Astrocyte (in vitro differentiated cells and primary cell): Measurements from ENCODE around the gene MYH7B. TPM values are rescaled to one million over a fixed set of nuclear protein-coding genes. Genes with fewer than 3 reads are reported as not detected.

Experiments
- DNase-seq: peaks from one replicate; pipeline ENCODE4 v3.0.0-alpha.2; 2010; ENCODE audit warnings: low read depth
- FAIRE-seq: peaks from 2 replicates; lab custom pipeline; 2011; peaks lifted over from hg19 to GRCh38; lab: Jason Lieb, UNC
- H2AFZ ChIP-seq: 2 replicates; pipeline ENCODE4 v1.6.0; 2012; ENCODE audit warnings: low read depth, low read length, inconsistent platforms
- H3K27ac ChIP-seq: 2 replicates; pipeline ENCODE4 v1.5.1; 2011; ENCODE audit warnings: low read depth, low read length, inconsistent platforms
- H3K27me3 ChIP-seq: 2 replicates; pipeline ENCODE4 v1.6.0; 2011; ENCODE audit warnings: low read length, inconsistent platforms; ENCODE audit not compliant: insufficient read depth
- H3K36me3 ChIP-seq: 2 replicates; pipeline ENCODE4 v1.5.1; 2011; ENCODE audit warnings: low read length, inconsistent platforms; ENCODE audit not compliant: insufficient read depth
- H3K4me1 ChIP-seq: 2 replicates; pipeline ENCODE4 v1.5.1; 2011; ENCODE audit warnings: low read length, inconsistent platforms; ENCODE audit not compliant: insufficient read depth
- H3K4me2 ChIP-seq: 2 replicates; pipeline ENCODE4 v1.6.0; 2012; ENCODE audit warnings: low read length, inconsistent platforms
- H3K4me3 ChIP-seq: 2 replicates; pipeline ENCODE4 v1.5.1; 2011; ENCODE audit warnings: low read depth, mild to moderate bottlenecking, low read length, inconsistent platforms; ENCODE audit not compliant: insufficient read depth
- H3K79me2 ChIP-seq: 2 replicates; pipeline ENCODE4 v1.6.0; 2012; ENCODE audit warnings: mild to moderate bottlenecking, low read length, inconsistent platforms; ENCODE audit not compliant: insufficient read depth
- H3K9ac ChIP-seq: 2 replicates; pipeline ENCODE4 v1.6.0; 2012; ENCODE audit warnings: mild to moderate bottlenecking, low read length, inconsistent platforms
- H3K9me3 ChIP-seq: 2 replicates; pipeline ENCODE4 v1.5.1; 2012; ENCODE audit warnings: low read depth, mild to moderate bottlenecking, low read length, inconsistent platforms; ENCODE audit not compliant: insufficient read depth
- H4K20me1 ChIP-seq: 2 replicates; pipeline ENCODE4 v1.6.0; 2012; ENCODE audit warnings: low read length, inconsistent platforms; ENCODE audit not compliant: insufficient read depth
- H3K27ac Mint-ChIP-seq: one replicate; pipeline ENCODE4 v1.8.0; 2021; ENCODE audit warnings: mild to moderate bottlenecking, mixed read lengths; ENCODE audit not compliant: unreplicated experiment
- H3K27me3 Mint-ChIP-seq: one replicate; pipeline ENCODE4 v1.8.0; 2021; ENCODE audit warnings: low read depth, mixed read lengths; ENCODE audit not compliant: unreplicated experiment
- H3K36me3 Mint-ChIP-seq: one replicate; pipeline ENCODE4 v1.8.0; 2021; ENCODE audit warnings: low read depth, mixed read lengths; ENCODE audit not compliant: unreplicated experiment
- H3K4me1 Mint-ChIP-seq: one replicate; pipeline ENCODE4 v1.8.0; 2021; ENCODE audit warnings: low read depth, mixed read lengths; ENCODE audit not compliant: unreplicated experiment
- H3K4me3 Mint-ChIP-seq: one replicate; pipeline ENCODE4 v1.8.0; 2021; ENCODE audit warnings: mild to moderate bottlenecking, moderate library complexity, mixed read lengths; ENCODE audit not compliant: unreplicated experiment
- H3K9me3 Mint-ChIP-seq: one replicate; pipeline ENCODE4 v1.8.0; 2021; ENCODE audit warnings: mild to moderate bottlenecking, mixed read lengths; ENCODE audit not compliant: unreplicated experiment
- EZH2 ChIP-seq: IDR thresholded peaks from 2 replicates; pipeline ENCODE4 v1.6.1; 2012; ENCODE audit warnings: mild to moderate bottlenecking, low read length, inconsistent platforms; ENCODE audit not compliant: insufficient read depth
- total RNA-seq: library from RNA; stranded (reverse); gene quantifications from 2 replicates; pipeline ENCODE4 v1.2.1, GENCODE V29; 2021
- TF ChIP-seq, protein P1 (sequence below): IDR thresholded peaks from 2 replicates; pipeline ENCODE4 v1.5.1; 2011; ENCODE audit warnings: low read depth, mild to moderate bottlenecking, inconsistent platforms, low read length, moderate library complexity; ENCODE audit not compliant: insufficient read depth

MYH7B gene
- total RNA-seq, 1 donor from 2014 or later, result 0.11 TPM

DNA sequence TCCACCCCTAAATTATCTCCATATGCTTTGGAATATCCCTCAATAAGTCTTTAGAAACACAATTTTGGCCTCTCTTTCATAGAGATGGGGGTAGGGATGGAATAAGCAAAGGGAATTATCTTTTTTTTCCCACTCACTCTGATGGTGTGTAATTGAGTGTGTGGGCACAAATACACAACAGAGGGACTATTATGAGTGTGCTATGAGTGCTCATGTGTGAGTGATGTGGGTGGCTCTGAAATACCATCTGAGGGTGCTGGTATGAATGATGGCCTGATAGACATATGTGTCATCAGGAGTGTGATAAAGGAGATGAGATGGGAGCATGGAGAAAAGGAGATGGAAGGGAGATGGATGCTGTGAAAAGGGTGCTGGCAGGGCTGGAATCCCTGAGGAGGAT lies 35.6 kb upstream of the MYH7B start:
- no peak overlapping the region for H3K4me3 ChIP-seq
- H3K27me3 Mint-ChIP-seq, result no peaks in the 10 kb centered on the region
- H3K36me3 Mint-ChIP-seq, result peaks cover 20% of the 10 kb centered on the region
- FAIRE-seq, result no peak
- no peaks in the 10 kb centered on the region for H3K27me3 ChIP-seq
- H3K9ac ChIP-seq, result no peak overlapping the region
- peaks cover 1% of the 10 kb centered on the region for H3K36me3 ChIP-seq
- no peaks in the 10 kb centered on the region for H3K4me1 Mint-ChIP-seq
- no peaks in the 10 kb centered on the region for H3K79me2 ChIP-seq
- DNase-seq, result no peak
- no peaks in the 10 kb centered on the region for H4K20me1 ChIP-seq
- H3K4me3 Mint-ChIP-seq, result no peak overlapping the region
- H3K4me1 ChIP-seq, result peaks cover 7% of the 10 kb centered on the region
- H3K27ac Mint-ChIP-seq, result no peak overlapping the region
- H3K9me3 Mint-ChIP-seq, result peaks cover 5% of the 10 kb centered on the region
- no peak for TF ChIP-seq EZH2
- TF ChIP-seq, protein P1, sequence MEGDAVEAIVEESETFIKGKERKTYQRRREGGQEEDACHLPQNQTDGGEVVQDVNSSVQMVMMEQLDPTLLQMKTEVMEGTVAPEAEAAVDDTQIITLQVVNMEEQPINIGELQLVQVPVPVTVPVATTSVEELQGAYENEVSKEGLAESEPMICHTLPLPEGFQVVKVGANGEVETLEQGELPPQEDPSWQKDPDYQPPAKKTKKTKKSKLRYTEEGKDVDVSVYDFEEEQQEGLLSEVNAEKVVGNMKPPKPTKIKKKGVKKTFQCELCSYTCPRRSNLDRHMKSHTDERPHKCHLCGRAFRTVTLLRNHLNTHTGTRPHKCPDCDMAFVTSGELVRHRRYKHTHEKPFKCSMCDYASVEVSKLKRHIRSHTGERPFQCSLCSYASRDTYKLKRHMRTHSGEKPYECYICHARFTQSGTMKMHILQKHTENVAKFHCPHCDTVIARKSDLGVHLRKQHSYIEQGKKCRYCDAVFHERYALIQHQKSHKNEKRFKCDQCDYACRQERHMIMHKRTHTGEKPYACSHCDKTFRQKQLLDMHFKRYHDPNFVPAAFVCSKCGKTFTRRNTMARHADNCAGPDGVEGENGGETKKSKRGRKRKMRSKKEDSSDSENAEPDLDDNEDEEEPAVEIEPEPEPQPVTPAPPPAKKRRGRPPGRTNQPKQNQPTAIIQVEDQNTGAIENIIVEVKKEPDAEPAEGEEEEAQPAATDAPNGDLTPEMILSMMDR, result no peak
- no peak overlapping the region for H3K27ac ChIP-seq
- no peak overlapping the region for H3K4me2 ChIP-seq
- no peak overlapping the region for H2AFZ ChIP-seq
- no peaks in the 10 kb centered on the region for H3K9me3 ChIP-seq

- no peak overlapping the region for H3K4me3 ChIP-seq
- no peak for DNase-seq
- no peaks in the 10 kb centered on the region for H3K9me3 ChIP-seq
- no peak for FAIRE-seq
- no peaks in the 10 kb centered on the region for H3K79me2 ChIP-seq
- Mint-ChIP-seq H3K4me3 (no peak overlapping the region), H3K4me1 (peaks cover 2% of the 10 kb centered on the region), H3K27me3 (no peaks in the 10 kb centered on the region), H3K27ac (no peak overlapping the region), H3K36me3 (peaks cover 31% of the 10 kb centered on the region), H3K9me3 (peaks cover 7% of the 10 kb centered on the region)
- H3K9ac ChIP-seq, result no peak overlapping the region
- peaks cover 4% of the 10 kb centered on the region for H3K36me3 ChIP-seq
- no peak overlapping the region for H2AFZ ChIP-seq
- no peak for TF ChIP-seq EZH2
- TF ChIP-seq, protein P1, result no peak
- H3K4me1 ChIP-seq, result peaks cover 7% of the 10 kb centered on the region
- H3K4me2 ChIP-seq, result no peak overlapping the region
- H3K27ac ChIP-seq, result no peak overlapping the region
- no peaks in the 10 kb centered on the region for H3K27me3 ChIP-seq
- no peaks in the 10 kb centered on the region for H4K20me1 ChIP-seq
Measured at GRCh38 chr20:34921436-34921835, 34.2 kb upstream of the MYH7B start.

DNA sequence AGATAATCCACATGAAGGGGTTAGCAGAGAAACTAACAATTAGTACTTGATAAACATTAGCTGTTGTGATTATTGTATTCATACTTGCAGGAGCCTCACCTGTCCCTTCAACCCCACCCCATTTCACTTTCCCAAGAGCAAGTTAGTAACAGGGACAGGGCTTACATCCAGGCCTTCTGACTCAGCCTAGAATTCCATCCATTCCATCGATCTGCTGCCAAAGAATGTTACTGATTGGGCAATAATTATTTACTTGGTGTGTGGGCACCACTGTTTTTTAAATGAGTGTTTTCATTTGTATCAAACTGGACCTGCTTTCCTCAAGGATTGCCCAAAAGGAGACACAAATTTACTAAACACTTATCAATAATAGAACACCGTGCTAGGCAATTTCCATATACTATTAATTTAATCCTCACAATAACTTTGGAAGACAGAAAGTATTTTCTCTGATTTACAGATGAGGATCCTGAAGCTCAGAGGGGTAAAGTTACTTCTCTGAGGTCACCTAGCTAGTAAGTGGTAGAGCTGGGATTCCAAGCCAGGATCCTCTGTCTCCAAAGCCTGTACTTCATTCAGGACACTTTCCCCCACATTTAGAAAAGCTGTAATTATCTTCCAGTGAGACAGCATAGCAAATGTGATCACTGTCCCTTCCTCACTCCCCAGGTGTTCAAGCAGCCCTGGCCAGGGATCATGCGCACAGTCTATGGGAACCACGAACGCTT lies 32.9 kb upstream of the MYH7B start:
- Histone ChIP-seq H3K27me3 (no peaks in the 10 kb centered on the region), H3K4me1 (peaks cover 7% of the 10 kb centered on the region), H3K36me3 (peaks cover 7% of the 10 kb centered on the region), H3K4me3 (no peak overlapping the region), H3K79me2 (no peaks in the 10 kb centered on the region), H2AFZ (no peak overlapping the region), H3K27ac (no peak overlapping the region), H3K9me3 (no peaks in the 10 kb centered on the region), H4K20me1 (no peaks in the 10 kb centered on the region), H3K9ac (no peak overlapping the region), H3K4me2 (peak overlapping the region; percentile 16)
- Mint-ChIP-seq H3K27me3 (no peaks in the 10 kb centered on the region), H3K9me3 (peaks cover 5% of the 10 kb centered on the region), H3K4me1 (peaks cover 3% of the 10 kb centered on the region), H3K36me3 (peaks cover 37% of the 10 kb centered on the region), H3K27ac (no peak overlapping the region), H3K4me3 (no peak overlapping the region)
- TF ChIP-seq EZH2, result no peak
- TF ChIP-seq, protein P1, result no peak
- FAIRE-seq (no peak), DNase-seq (peak; percentile 80)
